Activated CD4-positive, alpha-beta T cell treated with anti-CD3 and anti-CD28 coated beads, Interleukin-2, amount 10 ng/mL, durations not matched to agents 7 days and 5 days (primary cell): Measurements from ENCODE around the gene MRPL4. TPM values are rescaled to one million over a fixed set of nuclear protein-coding genes. Genes with fewer than 3 reads are reported as not detected.

Experiments
- CTCF ChIA-PET: fragments of 350-600 bp; sonication (Branson Sonifier 250); formaldehyde crosslinking; loops from one replicate; lab custom pipeline; 2021; ENCODE audit warnings: antibody characterized with exemption; lab: Charles Lee
- POLR2A ChIA-PET: fragments of 350-600 bp; sonication (Branson Sonifier 250); formaldehyde crosslinking; loops from one replicate; lab custom pipeline; 2021; ENCODE audit warnings: antibody characterized with exemption; lab: Charles Lee
- DNase-seq: peaks from one replicate; pipeline ENCODE4 v3.0.0-alpha.2; 2020
- H3K27ac Mint-ChIP-seq: one replicate; pipeline ENCODE4 v1.8.0; 2021; ENCODE audit warnings: mild to moderate bottlenecking, moderate library complexity, mixed read lengths
- H3K27me3 Mint-ChIP-seq: one replicate; pipeline ENCODE4 v1.8.0; 2021; ENCODE audit warnings: mixed read lengths
- H3K36me3 Mint-ChIP-seq: one replicate; pipeline ENCODE4 v1.8.0; 2021; ENCODE audit warnings: low read depth, mixed read lengths
- H3K4me1 Mint-ChIP-seq: one replicate; pipeline ENCODE4 v1.8.0; 2021; ENCODE audit warnings: mixed read lengths
- H3K4me3 Mint-ChIP-seq: one replicate; pipeline ENCODE4 v1.8.0; 2021; ENCODE audit warnings: mild to moderate bottlenecking, moderate library complexity, mixed read lengths
- H3K9me3 Mint-ChIP-seq: one replicate; pipeline ENCODE4 v1.8.0; 2021; ENCODE audit warnings: mixed read lengths
- total RNA-seq, 2 experiments: library from RNA; stranded (reverse); gene quantifications; one replicate each; pipeline ENCODE4 v1.2.3, GENCODE V29; 2021

The MRPL4 gene
- total RNA-seq, 2 experiments from 2014 or later = 58.7 to 67.9 TPM

DNA sequence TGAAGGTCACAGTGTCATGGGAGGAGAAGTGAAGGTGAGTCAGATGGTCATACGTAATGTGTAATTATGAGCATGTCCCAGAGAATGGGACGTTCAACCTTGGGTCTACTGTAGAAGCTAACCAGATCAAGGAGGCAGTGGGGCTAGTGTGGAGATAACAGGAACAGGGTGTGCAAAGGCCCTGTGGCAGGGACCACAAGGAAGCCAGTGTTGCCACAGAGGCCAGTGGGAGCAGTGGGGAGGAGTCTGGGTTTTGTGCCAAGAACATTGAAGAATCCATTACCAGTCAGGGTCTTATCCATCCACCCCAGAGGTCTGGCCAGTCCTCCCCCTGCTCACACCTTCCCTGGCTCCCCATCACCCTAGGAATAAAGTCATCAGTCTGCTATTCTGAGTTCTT lies 3.3 kb downstream of the MRPL4 start:
- DNase-seq = no peak
- CTCF ChIA-PET = interaction anchor here (0.8 to 9.3 kb wide), 3 partner anchors 14 to 159 kb away, joined by 3 to 148 read pairs (median 4); no protein-coding TSS in a partner anchor
- POLR2A ChIA-PET = no interaction called here
- Mint-ChIP-seq H3K36me3 (peaks cover 47% of the 10 kb centered on the region), H3K9me3 (no peaks in the 10 kb centered on the region), H3K4me1 (peaks cover 40% of the 10 kb centered on the region), H3K27me3 (no peaks in the 10 kb centered on the region), H3K4me3 (no peak overlapping the region), H3K27ac (no peak overlapping the region)

DNA sequence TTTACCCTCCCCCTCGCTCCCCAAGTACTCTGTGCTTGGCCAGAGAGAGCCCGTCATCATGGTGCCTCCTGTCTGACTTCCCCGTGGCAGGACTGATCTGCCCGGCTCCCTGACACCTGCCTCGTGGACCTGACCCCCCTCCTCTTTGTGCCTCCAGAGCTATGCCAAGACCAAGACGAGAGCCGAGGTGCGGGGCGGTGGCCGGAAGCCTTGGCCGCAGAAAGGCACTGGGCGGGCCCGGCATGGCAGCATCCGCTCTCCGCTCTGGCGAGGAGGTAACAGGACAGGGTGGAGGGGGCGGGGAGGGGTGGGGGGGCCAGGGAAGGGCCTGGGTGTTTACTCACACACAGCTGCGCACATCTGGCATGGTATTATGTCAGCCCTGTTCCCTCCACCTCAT lies 4.5 kb downstream of the MRPL4 start:
- H3K4me1 Mint-ChIP-seq = peaks cover 37% of the 10 kb centered on the region
- ChIA-PET POLR2A (no interaction called here), CTCF (interaction anchor here (1.0 to 9.3 kb wide), 2 partner anchors 13 to 134 kb away, joined by 4 to 148 read pairs; no protein-coding TSS in a partner anchor)
- no peak for DNase-seq
- H3K27ac Mint-ChIP-seq = no peak overlapping the region
- H3K9me3 Mint-ChIP-seq = no peaks in the 10 kb centered on the region
- no peaks in the 10 kb centered on the region for H3K27me3 Mint-ChIP-seq
- peaks cover 47% of the 10 kb centered on the region for H3K36me3 Mint-ChIP-seq
- no peak overlapping the region for H3K4me3 Mint-ChIP-seq

- no peak for DNase-seq
- Mint-ChIP-seq H3K27me3 (no peaks in the 10 kb centered on the region), H3K27ac (peak overlapping the region; percentile 52), H3K9me3 (no peaks in the 10 kb centered on the region), H3K36me3 (peaks cover 46% of the 10 kb centered on the region), H3K4me3 (no peak overlapping the region), H3K4me1 (peaks cover 35% of the 10 kb centered on the region)
- POLR2A ChIA-PET = no interaction called here
- CTCF ChIA-PET = interaction anchor here (2.9 to 9.3 kb wide), 4 partner anchors 134 to 159 kb away, joined by 13 to 148 read pairs (median 18); partner anchors contain the start of gene CDC37
These were observed 5.1 kb downstream of the MRPL4 start for GRCh38 chr19:10256970-10257615.

DNA sequence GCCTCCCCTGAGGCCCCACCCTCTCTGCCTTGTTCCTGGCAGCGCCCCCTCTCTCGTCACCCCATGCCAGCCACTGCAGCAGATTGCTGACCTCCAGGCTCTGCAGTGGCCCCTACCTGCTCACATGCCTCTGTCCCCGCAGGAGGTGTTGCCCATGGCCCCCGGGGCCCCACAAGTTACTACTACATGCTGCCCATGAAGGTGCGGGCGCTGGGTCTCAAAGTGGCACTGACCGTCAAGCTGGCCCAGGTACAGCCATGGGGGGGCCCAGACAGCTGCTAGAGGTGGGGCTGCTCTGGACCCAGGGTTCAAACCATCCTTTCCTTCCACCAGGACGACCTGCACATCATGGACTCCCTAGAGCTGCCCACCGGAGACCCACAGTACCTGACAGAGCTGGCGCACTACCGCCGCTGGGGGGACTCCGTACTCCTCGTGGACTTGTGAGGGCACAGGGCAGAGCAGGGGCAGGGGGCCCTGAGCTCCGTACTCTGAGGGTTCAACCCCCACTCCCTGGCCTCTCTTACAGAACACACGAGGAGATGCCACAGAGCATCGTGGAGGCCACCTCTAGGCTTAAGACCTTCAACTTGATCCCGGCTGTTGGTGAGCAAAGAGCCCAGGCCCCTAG lies 6.2 kb downstream of the MRPL4 start:
- Mint-ChIP-seq H3K27me3 (no peaks in the 10 kb centered on the region), H3K27ac (no peak overlapping the region), H3K36me3 (peaks cover 42% of the 10 kb centered on the region), H3K4me3 (no peak overlapping the region), H3K9me3 (no peaks in the 10 kb centered on the region), H3K4me1 (peaks cover 29% of the 10 kb centered on the region)
- CTCF ChIA-PET = interaction anchor here (0.6 to 9.3 kb wide), 41 partner anchors 8 to 327 kb away, joined by 3 to 148 read pairs (median 5); partner anchors contain the start of genes CDC37, EIF3G, ICAM1 and ICAM4
- DNase-seq = no peak
- POLR2A ChIA-PET = interaction anchor here (0.6 kb wide), 1 partner anchor 135 kb away, joined by 3 read pairs; no protein-coding TSS in a partner anchor

GRCh38 chr19:10259162-10259905 lies 7.3 kb downstream of the MRPL4 start:
- DNase-seq = peak; percentile 95
- no peaks in the 10 kb centered on the region for H3K27me3 Mint-ChIP-seq
- H3K4me1 Mint-ChIP-seq = peaks cover 23% of the 10 kb centered on the region
- peak overlapping the region; percentile 64 for H3K27ac Mint-ChIP-seq
- H3K9me3 Mint-ChIP-seq = no peaks in the 10 kb centered on the region
- H3K36me3 Mint-ChIP-seq = peaks cover 38% of the 10 kb centered on the region
- ChIA-PET CTCF (interaction anchor here (0.5 to 9.3 kb wide), 43 partner anchors 9 to 362 kb away, joined by 3 to 148 read pairs (median 5); partner anchors contain the start of genes CDC37, EIF3G, ICAM1 and ICAM4), POLR2A (interaction anchor here (0.6 to 1.6 kb wide), 2 partner anchors 12 to 134 kb away, joined by 3 to 9 read pairs; partner anchors contain the start of gene ICAM1)
- no peak overlapping the region for H3K4me3 Mint-ChIP-seq

DNA sequence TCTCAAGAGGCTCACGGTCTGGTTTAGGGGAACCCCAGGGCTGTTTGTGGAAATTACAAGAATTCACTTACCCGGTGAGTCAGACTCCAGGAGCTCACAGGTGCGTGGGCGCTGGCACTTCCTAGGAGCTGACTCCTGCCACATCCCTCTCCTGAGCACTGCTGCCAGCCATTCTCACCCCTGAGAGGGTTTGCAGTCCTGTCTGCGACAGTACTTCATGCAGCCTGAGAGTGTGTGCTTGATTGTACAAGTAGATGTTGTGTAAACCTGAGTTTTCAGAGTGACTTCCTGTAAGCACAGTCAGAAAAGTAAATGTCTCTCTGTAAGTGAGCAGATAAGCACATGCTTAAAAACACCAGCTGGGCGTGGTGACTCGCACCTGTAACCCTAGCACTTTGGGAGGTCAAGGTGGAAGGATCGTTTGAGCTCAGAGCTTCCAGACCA lies 8.1 kb downstream of the MRPL4 start:
- Mint-ChIP-seq H3K27me3 (no peaks in the 10 kb centered on the region), H3K4me1 (peaks cover 21% of the 10 kb centered on the region), H3K27ac (peak overlapping the region; percentile 74), H3K9me3 (no peaks in the 10 kb centered on the region), H3K4me3 (no peak overlapping the region), H3K36me3 (peaks cover 29% of the 10 kb centered on the region)
- no peak for DNase-seq
- CTCF ChIA-PET = interaction anchor here (0.7 to 9.3 kb wide), 15 partner anchors 10 to 167 kb away, joined by 3 to 148 read pairs (median 13); partner anchors contain the start of genes CDC37, ICAM1, ICAM4 and ICAM5
- POLR2A ChIA-PET = interaction anchor here (0.9 to 1.6 kb wide), 2 partner anchors 11 to 120 kb away, joined by 3 to 9 read pairs; partner anchors contain the start of genes ICAM1 and TYK2

GRCh38 chr19:10262771-10263170 lies 10.8 kb downstream of the MRPL4 start:
- Mint-ChIP-seq H3K4me1 (peaks cover 16% of the 10 kb centered on the region), H3K9me3 (no peaks in the 10 kb centered on the region), H3K4me3 (no peak overlapping the region), H3K36me3 (peaks cover 12% of the 10 kb centered on the region), H3K27ac (no peak overlapping the region), H3K27me3 (no peaks in the 10 kb centered on the region)
- no peak for DNase-seq
- POLR2A ChIA-PET = no interaction called here
- CTCF ChIA-PET = interaction anchor here (0.6 to 9.3 kb wide), 8 partner anchors 8 to 544 kb away, joined by 3 to 148 read pairs (median 5); partner anchors contain the start of genes ICAM1 and TYK2

DNA sequence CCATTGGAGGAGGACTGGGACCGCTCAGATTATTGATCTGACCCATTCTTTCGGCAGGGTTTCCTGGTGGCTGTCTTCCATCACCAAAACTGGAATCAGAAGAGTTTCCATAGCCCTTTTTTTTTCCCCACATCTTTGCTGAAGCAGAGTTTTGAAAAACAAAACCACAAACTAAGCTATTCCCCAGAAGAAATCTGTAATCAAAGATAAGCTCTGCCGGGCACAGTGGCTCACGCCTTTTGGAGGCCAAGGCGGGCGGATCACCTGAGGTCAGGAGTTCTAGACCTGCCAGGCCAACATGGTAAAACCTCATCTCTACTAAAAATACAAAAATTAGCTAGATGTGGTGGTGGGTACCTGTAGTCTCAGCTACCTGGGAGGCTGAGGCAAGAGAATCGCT lies 14.7 kb downstream of the MRPL4 start:
- Mint-ChIP-seq H3K27me3 (no peaks in the 10 kb centered on the region), H3K4me1 (peaks cover 24% of the 10 kb centered on the region), H3K36me3 (no peaks in the 10 kb centered on the region), H3K27ac (no peak overlapping the region), H3K9me3 (no peaks in the 10 kb centered on the region), H3K4me3 (no peak overlapping the region)
- DNase-seq = no peak
- CTCF ChIA-PET = interaction anchor here (0.9 to 6.3 kb wide), 6 partner anchors 8 to 150 kb away, joined by 3 to 66 read pairs (median 6); partner anchors contain the start of genes ICAM4 and ICAM5
- POLR2A ChIA-PET = interaction anchor here (0.6 kb wide), 1 partner anchor 117 kb away, joined by 4 read pairs; no protein-coding TSS in a partner anchor

- Mint-ChIP-seq H3K4me1 (peaks cover 30% of the 10 kb centered on the region), H3K4me3 (no peak overlapping the region), H3K27ac (no peak overlapping the region), H3K9me3 (no peaks in the 10 kb centered on the region), H3K36me3 (peaks cover 2% of the 10 kb centered on the region), H3K27me3 (no peaks in the 10 kb centered on the region)
- CTCF ChIA-PET = interaction anchor here (0.6 to 6.3 kb wide), 9 partner anchors 17 to 148 kb away, joined by 3 to 66 read pairs (median 5); partner anchors contain the start of genes ICAM4 and ICAM5
- no peak for DNase-seq
- POLR2A ChIA-PET = interaction anchor here (0.6 kb wide), 1 partner anchor 18 kb away, joined by 8 read pairs; no protein-coding TSS in a partner anchor
These were observed 16.1 kb downstream of the MRPL4 start for GRCh38 chr19:10268071-10268470.

DNA sequence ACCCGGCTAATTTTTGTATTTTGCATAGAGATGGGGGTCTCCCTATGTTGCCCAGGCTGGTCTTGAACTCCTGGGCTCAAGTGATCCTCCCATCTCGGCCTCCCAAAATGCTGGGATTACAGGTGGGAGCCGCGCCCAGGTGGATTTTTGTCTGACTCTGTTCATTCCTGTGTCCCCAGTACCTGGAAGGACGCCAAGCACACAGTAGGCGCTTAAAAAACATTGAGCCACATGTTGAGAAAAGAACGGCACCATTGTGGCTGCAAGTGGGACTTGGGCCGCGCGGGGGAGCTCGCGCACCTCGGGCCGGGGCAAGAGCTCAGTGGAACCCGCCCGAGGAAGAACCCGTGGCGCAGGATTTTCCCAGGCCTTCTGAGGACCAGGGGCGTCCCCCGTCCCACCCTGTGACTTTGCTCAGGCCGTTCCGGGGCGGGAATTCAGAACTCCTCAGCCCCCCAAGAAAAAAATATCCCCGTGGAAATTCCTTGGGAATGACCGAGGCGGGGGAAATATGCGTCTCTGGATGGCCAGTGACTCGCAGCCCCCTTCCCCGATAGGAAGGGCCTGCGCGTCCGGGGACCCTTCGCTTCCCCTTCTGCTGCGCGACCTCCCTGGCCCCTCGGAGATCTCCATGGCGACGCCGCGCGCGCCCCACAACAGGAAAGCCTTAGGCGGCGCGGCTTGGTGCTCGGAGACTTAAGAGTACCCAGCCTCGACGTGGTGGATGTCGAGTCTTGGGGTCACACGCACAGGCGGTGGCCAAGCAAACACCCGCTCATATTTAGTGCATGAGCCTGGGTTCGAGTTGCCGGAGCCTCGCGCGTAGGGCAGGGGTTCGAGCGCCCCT lies 17.5 kb downstream of the MRPL4 start:
- DNase-seq = peak; percentile 88
- CTCF ChIA-PET = interaction anchor here (0.6 to 6.3 kb wide), 26 partner anchors 10 to 154 kb away, joined by 3 to 93 read pairs (median 4); partner anchors contain the start of genes CDC37, ICAM4, ICAM5 and TYK2
- Mint-ChIP-seq H3K4me1 (peaks cover 32% of the 10 kb centered on the region), H3K36me3 (peaks cover 4% of the 10 kb centered on the region), H3K4me3 (peak overlapping the region; percentile 75), H3K27me3 (no peaks in the 10 kb centered on the region), H3K9me3 (no peaks in the 10 kb centered on the region), H3K27ac (peak overlapping the region; percentile 90)
- POLR2A ChIA-PET = interaction anchor here (0.6 to 0.7 kb wide), 2 partner anchors 22 to 111 kb away, joined by 3 read pairs; partner anchors contain the start of gene TYK2

- Mint-ChIP-seq H3K27ac (peak overlapping the region; percentile 90), H3K4me1 (peaks cover 32% of the 10 kb centered on the region), H3K36me3 (peaks cover 4% of the 10 kb centered on the region), H3K9me3 (no peaks in the 10 kb centered on the region), H3K27me3 (no peaks in the 10 kb centered on the region), H3K4me3 (peak overlapping the region; percentile 75)
- ChIA-PET POLR2A (no interaction called here), CTCF (interaction anchor here (0.8 to 6.3 kb wide), 18 partner anchors 10 to 151 kb away, joined by 3 to 93 read pairs (median 7); partner anchors contain the start of genes CDC37, ICAM4 and ICAM5)
- peak; percentile 75 for DNase-seq
These were observed 18.2 kb downstream of the MRPL4 start for GRCh38 chr19:10270180-10270615.
